ENCODE data around the gene LNX2. TPM values are rescaled to one million over a fixed set of nuclear protein-coding genes. Genes with fewer than 3 reads are reported as not detected.

LNX2 gene
- polyA plus RNA-seq (2013, experiment 1 of 2; ENCODE audit: insufficient read length) = 4.0 TPM
- 4.6 TPM for polyA plus RNA-seq (2013, experiment 2 of 2; ENCODE audit: insufficient read length)

DNA sequence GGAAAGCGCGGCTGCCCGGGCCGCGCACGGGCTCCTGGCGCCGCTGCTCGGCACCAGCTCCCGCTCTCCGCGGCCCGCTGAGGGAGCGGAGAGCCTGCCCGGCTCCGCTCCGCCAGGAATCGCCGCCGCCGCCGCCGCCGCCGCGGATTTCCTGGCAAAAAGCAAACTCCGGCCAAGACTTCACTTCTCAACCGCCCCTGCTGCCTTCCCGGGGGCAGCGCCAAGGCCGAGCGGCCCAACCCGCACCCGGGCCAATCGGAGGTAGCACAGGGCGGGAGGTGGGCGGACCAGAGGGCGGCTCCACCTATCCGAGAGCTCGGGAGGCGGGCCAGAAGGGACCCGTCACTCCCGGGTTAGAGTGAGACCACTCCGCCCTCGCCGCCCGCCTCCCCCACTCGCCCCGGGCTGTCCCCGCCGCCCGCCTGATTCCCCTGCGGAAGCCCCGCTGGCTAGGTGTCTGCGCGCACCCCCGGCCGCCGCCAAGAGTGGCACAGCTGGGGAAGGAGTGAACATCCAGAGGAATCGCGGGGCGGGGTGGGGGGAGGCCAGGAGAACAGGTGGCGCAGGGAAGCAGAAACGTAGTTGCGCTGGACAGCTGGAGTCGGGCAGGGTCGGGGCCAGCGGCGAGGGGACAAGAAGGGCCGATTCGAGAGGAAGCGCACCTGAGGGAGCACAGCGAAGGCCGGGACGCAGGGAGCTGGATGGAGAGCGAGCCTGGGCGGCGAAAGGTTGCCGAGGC lies at the start of gene LNX2:
Gene LNX2 (minus strand): TSS at position 153 of the 739 bp plus-strand sequence. CDS start 38,826 bp downstream, outside the sequence.
- DNase-seq = peak; percentile 97

DNA sequence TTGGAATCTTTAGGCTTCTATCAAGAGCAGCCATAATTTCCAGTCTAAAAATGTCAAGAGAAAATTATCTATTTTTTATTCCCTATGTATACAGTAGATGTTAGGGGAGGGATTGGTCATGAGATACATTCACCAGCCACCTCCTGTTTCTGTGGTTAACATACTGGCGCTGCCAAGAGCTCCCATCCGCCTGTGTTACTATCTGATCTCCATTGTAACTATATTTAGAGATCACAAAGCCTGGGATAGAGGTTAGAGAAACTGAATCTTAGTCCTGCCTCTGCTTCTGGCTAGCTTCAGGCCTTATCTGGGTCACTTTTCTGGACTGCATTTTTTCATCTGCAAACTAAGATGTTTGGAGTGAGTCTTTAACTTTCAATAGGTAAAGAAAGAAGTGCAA lies 47.6 kb upstream of the LNX2 start:
- DNase-seq = no peak

DNA sequence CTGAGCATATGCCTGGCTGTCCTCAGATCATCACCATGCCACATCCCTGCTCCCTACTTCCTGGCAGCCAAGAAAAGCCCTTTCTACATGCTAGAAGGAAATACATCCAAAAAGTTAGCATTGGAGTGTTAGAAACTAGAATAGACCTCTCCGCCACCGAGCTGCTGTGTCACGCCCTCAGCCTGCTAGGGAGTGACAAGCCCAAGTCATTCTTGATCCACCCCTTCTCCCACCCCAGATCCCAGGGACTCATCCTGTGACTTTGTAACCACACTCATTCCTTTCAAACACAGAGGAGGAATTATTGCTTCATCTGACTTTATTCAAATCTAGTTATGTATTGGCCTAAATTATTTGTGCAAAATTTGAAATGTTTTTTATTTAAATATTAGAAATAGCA lies 46.6 kb upstream of the LNX2 start:
- DNase-seq = no peak

DNA sequence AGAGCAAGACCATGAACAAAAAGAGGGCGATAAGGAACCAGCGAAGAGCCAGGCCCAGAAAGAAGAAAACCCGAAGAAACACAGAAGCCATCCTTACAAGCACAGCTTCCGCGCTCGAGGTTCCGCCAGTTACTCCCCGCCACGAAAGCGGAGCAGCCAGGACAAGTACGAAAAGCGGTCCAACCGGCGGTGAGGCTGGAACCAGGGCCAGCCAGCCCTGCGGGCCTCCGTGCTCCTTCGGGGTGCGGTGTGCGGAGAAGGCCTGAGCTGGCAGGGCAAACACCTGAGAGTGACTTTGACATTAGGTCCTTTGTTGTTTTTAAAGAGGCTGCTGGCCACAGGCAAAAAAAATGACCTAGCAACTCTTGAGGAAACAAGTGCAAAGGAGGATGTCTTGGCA lies 45.4 kb upstream of the LNX2 start:
- no peak for DNase-seq

DNA sequence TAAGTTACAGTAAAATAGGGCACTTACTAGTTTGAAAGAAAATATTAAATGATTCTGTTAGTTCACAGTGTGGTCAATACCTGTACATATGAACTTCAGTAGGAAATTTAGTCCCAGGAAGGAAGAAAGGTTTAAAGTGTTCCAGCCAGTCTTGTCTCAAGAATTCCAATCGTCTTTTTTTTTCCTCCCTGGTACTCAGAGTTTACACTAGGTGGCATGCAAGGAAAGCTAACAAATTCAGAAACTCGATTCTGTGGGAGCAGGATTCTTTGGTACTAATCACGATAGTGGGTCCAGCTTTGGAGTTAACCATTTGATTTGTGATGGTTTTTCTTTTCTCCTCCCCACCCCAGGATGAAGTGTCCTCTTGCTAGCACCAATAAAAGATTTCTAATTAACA lies 45.0 kb upstream of the LNX2 start:
- no peak for DNase-seq

DNA sequence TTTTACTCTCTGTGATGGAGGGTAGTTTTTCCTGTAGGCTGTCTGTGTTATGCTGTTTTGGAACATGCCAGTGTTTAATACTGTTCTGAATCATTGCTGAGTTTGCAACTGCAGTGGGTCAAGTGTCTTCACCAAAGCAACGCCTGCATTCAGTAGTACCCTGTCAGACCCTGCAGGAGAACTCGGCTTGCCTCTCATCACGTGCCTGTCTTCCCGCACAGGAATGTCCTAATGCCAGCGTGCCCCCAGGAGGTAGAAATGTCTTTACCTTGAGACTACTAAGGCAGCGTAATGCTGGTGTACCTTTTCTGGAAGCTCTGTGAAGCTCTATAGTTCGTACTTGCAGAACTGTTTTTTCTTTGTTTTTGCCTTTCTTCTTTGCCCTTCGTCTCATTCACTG lies 43.6 kb upstream of the LNX2 start:
- DNase-seq = no peak

DNA sequence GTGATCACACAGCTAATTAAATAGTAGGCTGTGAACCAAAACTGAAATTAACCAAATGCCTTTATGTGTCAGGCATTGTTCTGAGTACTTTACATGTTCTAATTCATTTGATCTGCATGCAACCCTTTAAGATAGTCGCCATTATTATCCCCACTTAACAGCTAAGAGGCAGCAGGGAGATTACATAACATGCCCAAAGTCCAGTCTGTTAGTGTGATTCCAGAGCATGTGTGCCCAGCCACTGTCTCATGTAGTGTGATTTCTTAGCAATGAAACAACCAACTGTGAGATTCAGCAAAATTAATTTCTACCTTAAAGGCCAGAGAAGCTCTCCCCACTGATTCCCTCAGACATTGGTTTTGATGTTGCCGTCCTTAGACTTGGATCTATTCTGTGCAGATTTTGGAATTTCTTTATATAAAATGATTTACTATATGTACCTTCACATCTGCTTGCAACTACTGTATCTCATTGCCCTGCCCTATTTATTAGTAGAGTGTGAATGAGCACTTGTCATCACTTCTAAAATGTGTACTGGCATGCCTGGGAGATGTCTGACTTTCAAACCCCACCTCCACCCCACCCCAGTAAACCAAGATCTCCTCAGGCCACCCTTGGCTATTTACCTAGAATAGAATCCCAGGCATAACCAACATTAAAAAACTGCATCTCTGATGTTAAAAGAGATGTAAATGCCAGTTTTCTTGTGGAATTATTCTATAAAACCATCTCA lies 42.6 kb upstream of the LNX2 start:
- no peak for DNase-seq

DNA sequence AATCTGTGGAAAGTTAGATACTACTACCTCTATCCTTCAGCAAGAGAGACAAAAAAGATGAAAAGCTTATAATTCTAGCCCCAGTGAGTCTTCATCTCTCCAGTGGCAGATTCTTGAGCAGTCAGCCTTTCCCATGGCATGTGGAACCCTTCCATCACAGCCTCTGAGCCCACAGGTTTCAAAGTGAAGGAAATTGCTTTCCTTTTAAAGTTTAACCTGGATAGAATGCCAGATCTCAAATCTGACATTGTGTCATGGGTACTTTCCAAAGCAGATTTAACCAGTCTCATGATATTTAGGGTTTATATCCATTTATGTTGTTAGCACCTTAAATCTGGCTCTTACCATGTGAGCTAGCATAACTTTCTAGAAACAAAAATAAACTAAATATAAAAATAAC lies 40.7 kb upstream of the LNX2 start:
- DNase-seq = no peak

DNA sequence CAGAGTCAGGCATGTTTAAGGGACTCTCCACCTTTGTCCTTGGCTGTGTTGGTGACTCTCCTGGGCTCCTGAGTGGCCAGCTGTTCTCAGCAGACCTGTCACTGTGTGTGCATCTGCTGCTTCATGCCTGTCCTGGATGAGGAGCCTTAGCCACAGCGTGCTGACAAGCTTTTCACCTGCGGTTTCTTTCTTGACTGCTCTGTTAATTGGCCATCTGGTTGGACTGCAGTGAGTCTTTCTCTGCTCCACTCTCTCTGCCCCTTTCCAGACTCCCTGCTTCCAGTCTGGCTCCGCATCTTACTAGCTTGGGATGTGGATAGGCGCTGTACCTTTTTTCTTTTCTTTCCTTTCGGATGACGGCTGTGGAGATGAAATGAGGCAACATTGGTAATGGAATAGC lies 40.2 kb upstream of the LNX2 start:
- no peak for DNase-seq

DNA sequence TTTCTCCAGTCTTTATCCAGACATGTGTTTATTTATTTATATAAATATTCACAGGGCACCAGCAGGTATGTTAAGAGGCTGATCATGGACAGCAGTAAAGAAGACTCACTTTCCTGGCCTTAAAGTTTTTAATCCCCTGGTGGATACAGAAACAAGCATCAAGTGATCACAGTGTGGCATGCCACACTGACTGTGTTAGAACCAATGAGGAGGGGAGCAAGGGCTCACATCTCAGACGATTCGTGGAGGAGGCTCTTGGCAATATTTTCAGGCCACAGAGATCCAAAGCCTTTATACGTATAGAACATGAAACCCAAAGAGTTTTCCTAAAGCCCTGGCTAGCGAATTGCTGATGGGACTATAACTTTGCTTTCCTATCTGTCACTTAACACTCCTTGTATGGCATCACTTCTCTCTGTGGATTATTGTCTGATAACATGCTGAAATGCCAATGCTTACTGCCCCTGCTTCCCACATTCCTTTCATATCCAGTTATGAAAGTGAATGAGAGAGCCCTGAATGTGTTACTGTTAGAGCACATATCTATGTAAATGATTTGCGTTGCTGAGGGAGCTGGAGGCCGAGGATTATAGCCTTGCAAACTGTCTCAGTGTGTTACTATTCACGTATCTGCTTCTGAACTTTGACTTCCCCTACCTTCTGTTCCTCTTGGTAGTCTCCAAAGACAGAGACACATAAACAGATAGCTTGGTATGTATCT lies 39.0 kb upstream of the LNX2 start:
- peak; percentile 48 for DNase-seq

DNA sequence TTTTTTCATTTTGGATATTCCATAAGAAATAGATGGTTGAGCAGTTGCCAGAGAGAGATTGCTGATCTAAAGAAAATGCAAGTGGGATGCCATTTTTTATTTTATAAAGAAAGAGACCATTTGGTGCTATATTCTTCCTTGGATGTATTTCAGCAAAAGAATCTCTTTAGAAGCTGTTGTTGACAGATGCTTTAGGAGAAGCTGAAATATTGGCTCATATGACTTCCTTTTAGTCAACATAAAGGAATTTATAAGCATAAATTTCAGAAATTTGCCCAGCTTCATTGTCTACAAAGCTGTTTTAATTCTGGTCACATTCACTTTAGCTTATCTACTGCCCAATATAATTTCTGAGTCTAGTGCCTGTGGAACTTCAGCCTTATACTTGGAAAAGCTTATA lies 38.2 kb upstream of the LNX2 start:
- DNase-seq = peak; percentile 67

DNA sequence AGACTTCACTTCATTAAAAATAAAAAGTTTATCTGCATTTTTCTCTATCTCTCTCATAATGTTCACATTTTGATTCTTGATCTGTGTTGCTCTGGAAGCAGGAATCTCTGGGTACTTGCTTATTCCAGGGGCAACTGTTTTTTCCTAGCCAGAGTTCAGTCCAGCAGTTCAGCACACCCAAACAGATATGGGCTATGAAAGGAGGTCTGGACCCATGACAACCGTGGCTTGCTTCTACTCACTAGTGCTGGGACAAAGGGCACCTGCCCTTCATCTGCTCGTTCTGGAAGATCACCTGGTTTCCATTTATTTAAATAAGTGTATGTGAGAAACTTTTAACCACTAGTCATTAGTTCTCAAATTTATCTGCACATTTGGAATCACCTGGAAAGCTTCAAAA lies 37.4 kb upstream of the LNX2 start:
- no peak for DNase-seq

DNA sequence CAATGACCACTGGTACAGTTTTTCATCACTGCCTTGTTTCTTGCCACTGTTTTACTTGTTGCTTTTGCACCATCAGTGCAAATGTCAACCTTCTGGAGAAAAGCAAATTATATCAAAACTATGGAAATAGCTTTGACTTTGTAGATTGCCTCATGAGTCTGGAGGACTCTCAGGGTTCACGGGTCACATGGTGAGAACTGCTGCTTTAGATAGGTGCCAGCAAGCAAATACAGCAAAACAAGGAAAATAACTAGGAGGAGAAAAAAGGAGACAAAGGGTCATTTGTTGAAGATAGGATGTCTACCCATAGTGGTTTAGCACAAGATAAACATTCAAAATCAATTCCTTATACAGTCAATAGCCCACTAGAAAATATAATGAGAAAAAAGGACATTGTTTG lies 34.5 kb upstream of the LNX2 start:
- no peak for DNase-seq

DNA sequence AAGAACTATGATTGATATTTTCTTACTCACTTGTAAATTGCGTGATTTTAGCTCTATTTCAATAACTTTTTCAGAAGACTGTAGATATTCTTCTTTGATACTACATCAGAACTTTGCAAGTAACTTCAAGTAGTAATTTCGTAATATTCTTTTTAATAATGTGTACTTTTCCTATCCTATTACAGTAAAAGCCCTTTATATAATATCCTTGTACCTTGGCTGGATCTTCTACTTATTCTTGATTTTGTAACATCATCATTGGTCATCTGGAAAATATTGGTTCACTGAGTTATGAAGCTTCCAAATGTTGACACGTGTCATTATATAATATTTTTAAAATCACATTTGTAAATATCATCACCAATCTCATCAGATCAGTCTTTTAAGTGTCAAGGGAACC lies 33.7 kb upstream of the LNX2 start:
- no peak for DNase-seq

DNA sequence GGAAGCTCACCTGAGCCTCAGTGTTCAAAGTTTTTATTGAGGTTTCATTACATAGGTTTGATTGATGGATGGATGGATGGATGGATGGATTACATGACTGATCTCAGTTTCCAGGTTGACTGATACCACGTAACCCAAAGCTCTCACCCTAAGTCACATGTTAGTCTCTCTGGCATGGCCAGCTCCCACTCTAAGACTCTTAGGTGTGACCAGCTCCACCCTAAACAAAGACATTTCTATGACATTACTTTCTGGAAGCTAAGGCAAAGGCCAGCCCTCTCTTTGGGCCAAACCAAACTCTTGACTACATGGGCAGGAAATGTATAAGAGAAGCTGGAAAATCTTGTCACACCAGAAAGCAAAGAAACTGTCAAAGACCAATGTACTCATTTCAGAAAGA lies 30.0 kb upstream of the LNX2 start:
- DNase-seq = no peak

DNA sequence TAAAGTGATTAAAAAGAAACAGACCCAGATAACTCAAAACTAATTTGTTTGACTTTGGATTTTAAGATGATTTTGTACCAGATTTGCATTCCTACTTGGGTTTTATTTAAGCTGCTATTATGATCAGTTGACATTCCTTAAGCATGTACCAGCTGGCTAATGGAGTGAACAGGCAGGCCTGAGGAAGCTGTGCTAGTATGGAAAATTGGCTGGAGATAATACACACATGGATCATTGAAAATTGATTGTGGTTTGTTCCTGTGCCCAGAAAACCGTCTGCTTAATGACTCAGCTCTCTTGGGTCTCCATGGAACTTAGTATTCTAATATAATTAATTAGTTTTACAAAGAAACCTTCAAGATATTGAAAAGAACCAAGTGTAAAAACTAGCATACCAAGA lies 24.0 kb upstream of the LNX2 start:
- DNase-seq = peak; percentile 30

DNA sequence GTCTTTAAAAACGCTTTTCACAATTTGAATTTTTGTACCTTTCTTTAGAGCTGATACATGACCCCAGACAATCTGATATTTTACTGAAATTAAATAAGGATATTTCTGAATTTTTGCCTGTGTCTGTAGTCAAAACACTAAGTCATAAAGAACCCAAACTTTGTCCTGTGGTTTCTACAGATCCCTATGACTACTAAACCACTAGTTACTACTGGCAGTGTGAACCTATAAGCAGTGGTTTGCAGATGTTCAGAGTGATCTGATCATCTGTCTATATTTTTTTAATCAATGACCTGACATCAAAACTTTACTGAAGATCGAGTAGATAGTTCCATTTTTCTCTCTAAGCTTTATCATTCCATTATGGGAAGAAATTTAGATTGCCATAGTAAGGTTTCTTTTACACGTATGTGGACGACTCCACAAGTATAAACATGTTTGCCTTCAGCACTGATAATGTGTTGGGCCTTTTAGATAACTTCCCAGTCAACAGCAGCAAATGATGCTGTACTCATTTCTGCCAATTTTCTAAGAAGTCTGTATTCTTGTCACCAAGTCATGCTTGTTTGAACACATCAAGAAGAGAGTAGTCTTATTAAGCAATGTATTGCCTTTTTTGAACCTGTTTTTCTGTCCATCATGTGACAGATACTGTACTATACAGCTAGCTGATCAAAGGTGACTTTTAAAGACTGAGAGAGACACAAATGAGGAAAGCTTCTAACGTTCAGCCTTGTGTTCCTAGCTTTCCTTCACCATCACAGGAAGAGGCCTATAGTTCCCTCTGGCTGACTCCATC lies 23.2 kb upstream of the LNX2 start:
- no peak for DNase-seq

DNA sequence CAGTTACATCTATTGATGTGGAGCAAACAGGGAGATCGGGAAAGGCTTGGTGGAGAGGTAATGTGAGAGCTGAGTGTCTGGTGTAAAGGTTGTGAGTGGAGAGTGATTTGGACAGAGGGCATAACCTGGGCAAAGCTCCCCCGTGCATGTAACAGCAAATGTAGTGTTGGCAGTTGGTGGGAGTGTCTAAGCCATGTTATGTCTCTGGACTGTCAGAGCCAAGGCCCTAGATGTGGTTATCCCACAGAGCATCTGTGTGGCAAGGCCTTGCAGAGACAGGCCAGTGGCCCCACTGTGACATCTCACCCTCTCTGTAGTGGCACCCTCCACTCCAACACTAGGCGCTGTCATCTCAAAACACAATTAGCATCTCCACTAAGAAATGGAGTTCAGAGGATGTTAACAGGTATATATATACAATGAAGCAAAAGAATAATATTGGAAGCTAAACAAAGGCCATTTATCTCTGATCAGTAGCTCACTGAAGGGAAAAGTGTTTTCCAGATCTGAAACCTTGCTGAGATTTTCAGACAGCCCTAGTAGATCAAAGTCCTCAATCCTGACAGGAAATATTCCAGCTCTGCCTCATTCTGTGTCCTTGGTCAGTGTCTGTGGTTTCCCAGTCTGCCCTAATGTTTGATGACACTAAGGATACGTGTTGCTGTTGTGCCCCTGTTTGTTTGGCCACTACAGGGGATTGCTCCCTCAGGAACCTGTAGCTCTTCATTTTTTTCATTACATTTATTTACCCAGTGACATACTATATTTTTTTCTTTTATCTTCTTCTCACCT lies 21.6 kb upstream of the LNX2 start:
- peak; percentile 6 for DNase-seq

DNA sequence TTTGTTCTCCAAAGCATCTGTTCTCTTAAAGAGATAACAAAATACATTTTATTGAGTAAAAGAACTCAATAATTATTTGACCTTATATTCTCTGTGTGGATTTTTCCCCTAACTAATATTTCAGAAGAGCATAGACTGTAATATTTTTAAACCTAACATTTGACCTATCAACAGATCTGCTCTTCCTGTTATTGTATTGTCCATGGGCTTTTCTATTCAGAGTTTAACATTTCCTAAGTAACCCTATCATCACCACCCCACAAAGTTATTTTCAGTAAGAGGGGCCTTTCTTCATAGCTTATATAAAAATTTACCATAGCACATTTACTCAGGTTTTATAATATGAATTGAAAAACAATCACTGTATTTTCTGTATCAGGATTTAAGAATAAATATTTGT lies 18.9 kb upstream of the LNX2 start:
- no peak for DNase-seq

DNA sequence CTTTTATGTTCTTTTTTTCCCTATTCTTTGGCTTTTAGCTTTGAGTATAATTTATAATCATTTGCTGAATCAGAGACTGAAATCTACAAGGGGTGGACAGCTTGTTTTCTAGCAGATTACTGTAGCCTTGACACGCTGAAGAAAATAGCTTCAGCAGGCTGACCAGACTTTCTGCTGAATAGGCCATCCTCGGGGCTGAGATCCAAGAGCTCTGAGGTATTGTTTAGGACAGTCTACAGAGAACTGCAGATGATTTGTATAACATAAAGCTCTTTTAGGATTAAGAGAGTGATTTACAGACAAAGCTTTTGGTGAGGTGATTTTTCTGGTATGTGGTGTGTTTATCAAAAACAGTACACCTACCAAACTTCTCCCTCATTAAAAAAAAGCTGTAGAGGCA lies 18.2 kb upstream of the LNX2 start:
- no peak for DNase-seq

DNA sequence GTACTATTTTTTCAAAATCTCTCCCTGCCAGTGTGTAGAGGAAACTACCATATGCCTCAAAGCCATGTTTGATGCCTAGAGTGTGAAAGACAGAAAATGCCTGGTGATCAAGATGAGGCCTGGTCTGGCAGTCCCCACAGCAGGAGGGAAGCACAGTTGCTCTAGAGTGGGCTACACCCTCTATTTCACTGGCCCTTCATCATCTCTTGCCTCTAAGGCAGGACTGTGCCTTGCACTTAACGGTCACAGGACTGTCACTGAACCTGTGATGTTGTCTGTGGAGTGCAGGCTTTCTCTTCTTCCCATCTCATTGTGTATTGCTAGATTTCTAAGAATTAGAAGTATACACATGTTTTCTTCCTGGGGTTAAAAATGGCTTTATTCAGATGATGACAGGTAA lies 17.7 kb upstream of the LNX2 start:
- no peak for DNase-seq

DNA sequence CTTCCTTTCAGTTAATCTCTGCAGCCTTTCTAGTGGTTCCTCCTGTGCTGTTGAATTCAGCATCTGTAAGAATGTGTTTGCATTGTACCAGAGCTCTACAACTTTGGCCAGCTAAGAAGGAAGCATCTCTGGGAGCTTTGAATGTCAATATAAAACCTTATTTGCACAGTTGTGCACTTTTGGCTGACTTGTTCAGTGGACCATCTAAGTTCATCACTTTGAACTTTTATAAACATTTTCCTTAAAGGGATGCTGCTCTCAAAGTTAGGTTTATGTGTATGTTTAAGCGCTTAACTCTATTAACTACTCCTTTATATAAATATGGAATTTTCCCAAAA lies 16.9 kb upstream of the LNX2 start:
- no peak for DNase-seq

Measured in fibroblast of skin of back (primary cell).